Mucosa of rectum (tissue), 2 donors: ENCODE data around the gene SESN2.

Experiments
- H3K27ac ChIP-seq, 2 donors: one replicate each; pipeline ENCODE4 v1.7.0; 2013; ENCODE audit warnings: inconsistent platforms in 2 of 2, low read depth in 2 of 2, low read length in 2 of 2
- H3K27me3 ChIP-seq, 2 donors: one replicate each; pipeline ENCODE4 v1.7.0; 2013; ENCODE audit warnings: low read length in 2 of 2; ENCODE audit not compliant: control insufficient read depth in 2 of 2, insufficient read depth in 2 of 2
- H3K36me3 ChIP-seq, 2 donors: one replicate each; pipeline ENCODE4 v1.7.0; 2013; ENCODE audit warnings: low read length in 2 of 2; ENCODE audit not compliant: control insufficient read depth in 2 of 2, insufficient read depth in 2 of 2
- H3K4me1 ChIP-seq, 2 donors: one replicate each; pipeline ENCODE4 v1.7.0; 2013; ENCODE audit warnings: low read length in 2 of 2, mild to moderate bottlenecking in 1 of 2; ENCODE audit not compliant: control insufficient read depth in 2 of 2, insufficient read depth in 2 of 2
- H3K4me3 ChIP-seq, 2 donors: one replicate each; pipeline ENCODE4 v1.7.0; 2013; ENCODE audit warnings: low read length in 2 of 2
- H3K9ac ChIP-seq, 2 donors: one replicate each; pipeline ENCODE4 v1.7.0; 2013; ENCODE audit warnings: low read length in 2 of 2, low read depth in 1 of 2, mild to moderate bottlenecking in 1 of 2
- H3K9me3 ChIP-seq, 2 donors: one replicate each; pipeline ENCODE4 v1.7.0; 2013; ENCODE audit warnings: low read length in 2 of 2; ENCODE audit not compliant: control insufficient read depth in 2 of 2
- donor health status: healthy.
- donor health status: Normal muscosa, but diverticular disease.

The SESN2 gene

GRCh38 chr1:28239004-28239403, 20.3 kb upstream of the SESN2 start:
- Histone ChIP-seq H3K9me3 (no peaks in the 10 kb centered on the region), H3K4me1 (peaks cover 16 to 23% of the 10 kb centered on the region in 2 donors), H3K36me3 (peaks cover 5 to 9% of the 10 kb centered on the region in 2 donors), H3K27me3 (no peaks in the 10 kb centered on the region), H3K27ac (no peak overlapping the region), H3K4me3 (no peak overlapping the region), H3K9ac (no peak overlapping the region)

- Histone ChIP-seq H3K9me3 (no peaks in the 10 kb centered on the region), H3K4me1 (peaks cover 26 to 33% of the 10 kb centered on the region in 2 donors), H3K27me3 (no peaks in the 10 kb centered on the region), H3K27ac (no peak overlapping the region), H3K9ac (no peak overlapping the region), H3K36me3 (peaks cover 5 to 9% of the 10 kb centered on the region in 2 donors), H3K4me3 (no peak overlapping the region)
Measured at GRCh38 chr1:28240024-28240423, 19.3 kb upstream of the SESN2 start.

- H3K27ac ChIP-seq, result no peak overlapping the region
- H3K9ac ChIP-seq, result no peak overlapping the region
- no peaks in the 10 kb centered on the region for H3K9me3 ChIP-seq
- H3K4me1 ChIP-seq, result peaks cover 31 to 33% of the 10 kb centered on the region in 2 donors
- no peaks in the 10 kb centered on the region for H3K27me3 ChIP-seq
- H3K4me3 ChIP-seq, result no peak overlapping the region
- peaks cover 5 to 9% of the 10 kb centered on the region in 2 donors for H3K36me3 ChIP-seq
Measured at GRCh38 chr1:28241638-28242241, 17.6 kb upstream of the SESN2 start.

- no peaks in the 10 kb centered on the region for H3K9me3 ChIP-seq
- no peak overlapping the region for H3K4me3 ChIP-seq
- peaks cover 0 to 2% of the 10 kb centered on the region in 2 donors for H3K36me3 ChIP-seq
- H3K4me1 ChIP-seq, result peaks cover 34 to 43% of the 10 kb centered on the region in 2 donors
- H3K27ac ChIP-seq, result peak overlapping the region; percentile 76 to 77
- H3K9ac ChIP-seq, result peak overlapping the region in 1 of 2 donors; percentile 43
- H3K27me3 ChIP-seq, result no peaks in the 10 kb centered on the region
Measured at GRCh38 chr1:28243685-28244311, 15.5 kb upstream of the SESN2 start.

GRCh38 chr1:28244549-28245251, 14.6 kb upstream of the SESN2 start:
- Histone ChIP-seq H3K36me3 (no peaks in the 10 kb centered on the region), H3K9ac (peak overlapping the region; percentile 36 to 43), H3K27me3 (no peaks in the 10 kb centered on the region), H3K4me3 (no peak overlapping the region), H3K27ac (peak overlapping the region; percentile 76 to 77), H3K4me1 (peaks cover 42 to 52% of the 10 kb centered on the region in 2 donors), H3K9me3 (no peaks in the 10 kb centered on the region)

- Histone ChIP-seq H3K4me3 (peak overlapping the region; percentile 67 to 78), H3K36me3 (no peaks in the 10 kb centered on the region), H3K4me1 (peaks cover 44 to 55% of the 10 kb centered on the region in 2 donors), H3K27me3 (no peaks in the 10 kb centered on the region), H3K9me3 (no peaks in the 10 kb centered on the region), H3K27ac (peak overlapping the region; percentile 81 to 82), H3K9ac (peak overlapping the region; percentile 35 to 66)
Measured at GRCh38 chr1:28246427-28246832, 12.9 kb upstream of the SESN2 start.

GRCh38 chr1:28247612-28248272, 11.6 kb upstream of the SESN2 start:
- peaks cover 44 to 54% of the 10 kb centered on the region in 2 donors for H3K4me1 ChIP-seq
- H3K27ac ChIP-seq, result peak overlapping the region; percentile 81 to 84
- H3K4me3 ChIP-seq, result peak overlapping the region; percentile 56 to 60
- no peaks in the 10 kb centered on the region for H3K27me3 ChIP-seq
- H3K9me3 ChIP-seq, result no peaks in the 10 kb centered on the region
- H3K9ac ChIP-seq, result peak overlapping the region; percentile 49 to 78
- H3K36me3 ChIP-seq, result no peaks in the 10 kb centered on the region

- Histone ChIP-seq H3K27ac (peak overlapping the region; percentile 81 to 84), H3K4me1 (peaks cover 37 to 47% of the 10 kb centered on the region in 2 donors), H3K27me3 (no peaks in the 10 kb centered on the region), H3K4me3 (peak overlapping the region; percentile 20 to 43), H3K9ac (peak overlapping the region; percentile 49 to 78), H3K36me3 (no peaks in the 10 kb centered on the region), H3K9me3 (no peaks in the 10 kb centered on the region)
Measured at GRCh38 chr1:28248273-28249012, 10.9 kb upstream of the SESN2 start.

GRCh38 chr1:28249013-28249865, 10.1 kb upstream of the SESN2 start:
- peak overlapping the region; percentile 20 to 43 for H3K4me3 ChIP-seq
- peaks cover 33 to 40% of the 10 kb centered on the region in 2 donors for H3K4me1 ChIP-seq
- no peaks in the 10 kb centered on the region for H3K36me3 ChIP-seq

More at GRCh38 chr1:28249013-28249865, 10.1 kb upstream of the SESN2 start:
- Histone ChIP-seq H3K9ac (peak overlapping the region; percentile 4 to 49), H3K27ac (peak overlapping the region; percentile 81 to 84), H3K27me3 (no peaks in the 10 kb centered on the region), H3K9me3 (no peaks in the 10 kb centered on the region)
